Embryonic facial prominence (tissue), 1 donor: Measurements from ENCODE around the gene PUDP.

Source experiments
- DNase-seq: peaks from one replicate; pipeline ENCODE4 v3.0.0-alpha.2; 2016; ENCODE audit errors: extremely low spot score

PUDP gene

GRCh38 chrX:7074148-7074907 is 73.6 kb downstream of the PUDP start:
- DNase-seq: no peak

- no peak for DNase-seq
Measured at GRCh38 chrX:7073336-7073735, 74.6 kb downstream of the PUDP start.

GRCh38 chrX:7072856-7073255 is 75.1 kb downstream of the PUDP start:
- no peak for DNase-seq

- DNase-seq: no peak
Measured at GRCh38 chrX:7071390-7071789, 76.6 kb downstream of the PUDP start.

- no peak for DNase-seq
Measured at GRCh38 chrX:7069556-7069955, 78.4 kb downstream of the PUDP start.

GRCh38 chrX:7068939-7069367 is 79.0 kb downstream of the PUDP start:
- DNase-seq: no peak

GRCh38 chrX:7067256-7067655 is 80.7 kb downstream of the PUDP start:
- DNase-seq: no peak

GRCh38 chrX:7065473-7065872 is 82.5 kb downstream of the PUDP start:
- no peak for DNase-seq

- DNase-seq: no peak
Measured at GRCh38 chrX:7062903-7063302, 85.0 kb downstream of the PUDP start.

- DNase-seq: no peak
Measured at GRCh38 chrX:7062276-7062675, 85.7 kb downstream of the PUDP start.

GRCh38 chrX:7061429-7061828 is 86.5 kb downstream of the PUDP start:
- DNase-seq: no peak

GRCh38 chrX:7060444-7060843 is 87.5 kb downstream of the PUDP start:
- no peak for DNase-seq

- DNase-seq: no peak
Measured at GRCh38 chrX:7059859-7060258, 88.1 kb downstream of the PUDP start.

GRCh38 chrX:7059214-7059838 is 88.6 kb downstream of the PUDP start:
- DNase-seq: no peak

- no peak for DNase-seq
Measured at GRCh38 chrX:7055386-7056137, 92.4 kb downstream of the PUDP start.

GRCh38 chrX:7054219-7055216 is 93.4 kb downstream of the PUDP start:
- no peak for DNase-seq

- no peak for DNase-seq
Measured at GRCh38 chrX:7052541-7052940, 95.4 kb downstream of the PUDP start.

GRCh38 chrX:7050271-7050670 is 97.7 kb downstream of the PUDP start:
- no peak for DNase-seq

- DNase-seq: no peak
Measured at GRCh38 chrX:7047951-7048350, 100.0 kb downstream of the PUDP start.

GRCh38 chrX:7045238-7045955 is 102.6 kb downstream of the PUDP start:
- DNase-seq: no peak
